Mucosa of rectum (tissue), 2 donors: ENCODE data around the gene NIT1.

ENCODE experiments used
- H3K27ac ChIP-seq, 2 donors: one replicate each; pipeline ENCODE4 v1.7.0; 2013; ENCODE audit warnings: inconsistent platforms in 2 of 2, low read depth in 2 of 2, low read length in 2 of 2
- H3K27me3 ChIP-seq, 2 donors: one replicate each; pipeline ENCODE4 v1.7.0; 2013; ENCODE audit warnings: low read length in 2 of 2; ENCODE audit not compliant: control insufficient read depth in 2 of 2, insufficient read depth in 2 of 2
- H3K36me3 ChIP-seq, 2 donors: one replicate each; pipeline ENCODE4 v1.7.0; 2013; ENCODE audit warnings: low read length in 2 of 2; ENCODE audit not compliant: control insufficient read depth in 2 of 2, insufficient read depth in 2 of 2
- H3K4me1 ChIP-seq, 2 donors: one replicate each; pipeline ENCODE4 v1.7.0; 2013; ENCODE audit warnings: low read length in 2 of 2, mild to moderate bottlenecking in 1 of 2; ENCODE audit not compliant: control insufficient read depth in 2 of 2, insufficient read depth in 2 of 2
- H3K4me3 ChIP-seq, 2 donors: one replicate each; pipeline ENCODE4 v1.7.0; 2013; ENCODE audit warnings: low read length in 2 of 2
- H3K9ac ChIP-seq, 2 donors: one replicate each; pipeline ENCODE4 v1.7.0; 2013; ENCODE audit warnings: low read length in 2 of 2, low read depth in 1 of 2, mild to moderate bottlenecking in 1 of 2
- H3K9me3 ChIP-seq, 2 donors: one replicate each; pipeline ENCODE4 v1.7.0; 2013; ENCODE audit warnings: low read length in 2 of 2; ENCODE audit not compliant: control insufficient read depth in 2 of 2
- donor health status: healthy.
- donor health status: Normal muscosa, but diverticular disease.

Gene NIT1

GRCh38 chr1:161162052-161162451 is 44.1 kb downstream of the NIT1 start:
- Histone ChIP-seq H3K36me3 (peaks cover 16 to 25% of the 10 kb centered on the region in 2 donors), H3K9ac (no peak overlapping the region)

GRCh38 chr1:161162806-161163205 is 44.9 kb downstream of the NIT1 start:
- peaks cover 33 to 36% of the 10 kb centered on the region in 2 donors for H3K4me1 ChIP-seq
- H3K9ac ChIP-seq = no peak overlapping the region
- no peaks in the 10 kb centered on the region for H3K27me3 ChIP-seq
- no peaks in the 10 kb centered on the region for H3K9me3 ChIP-seq
- no peak overlapping the region for H3K27ac ChIP-seq
- no peak overlapping the region for H3K4me3 ChIP-seq
- H3K36me3 ChIP-seq = peaks cover 13 to 17% of the 10 kb centered on the region in 2 donors

More at GRCh38 chr1:161162052-161162451, 44.1 kb downstream of the NIT1 start:
- no peak overlapping the region for H3K4me3 ChIP-seq
- H3K9me3 ChIP-seq = no peaks in the 10 kb centered on the region
- H3K27me3 ChIP-seq = no peaks in the 10 kb centered on the region
- no peak overlapping the region for H3K27ac ChIP-seq
- H3K4me1 ChIP-seq = peaks cover 30 to 33% of the 10 kb centered on the region in 2 donors

- H3K27ac ChIP-seq = no peak overlapping the region
- H3K9ac ChIP-seq = no peak overlapping the region
- no peaks in the 10 kb centered on the region for H3K9me3 ChIP-seq
- H3K4me3 ChIP-seq = no peak overlapping the region
- H3K36me3 ChIP-seq = peaks cover 12 to 13% of the 10 kb centered on the region in 2 donors
- H3K4me1 ChIP-seq = peaks cover 31 to 35% of the 10 kb centered on the region in 2 donors
- H3K27me3 ChIP-seq = no peaks in the 10 kb centered on the region
These were observed 45.9 kb downstream of the NIT1 start for GRCh38 chr1:161163793-161164192.

DNA sequence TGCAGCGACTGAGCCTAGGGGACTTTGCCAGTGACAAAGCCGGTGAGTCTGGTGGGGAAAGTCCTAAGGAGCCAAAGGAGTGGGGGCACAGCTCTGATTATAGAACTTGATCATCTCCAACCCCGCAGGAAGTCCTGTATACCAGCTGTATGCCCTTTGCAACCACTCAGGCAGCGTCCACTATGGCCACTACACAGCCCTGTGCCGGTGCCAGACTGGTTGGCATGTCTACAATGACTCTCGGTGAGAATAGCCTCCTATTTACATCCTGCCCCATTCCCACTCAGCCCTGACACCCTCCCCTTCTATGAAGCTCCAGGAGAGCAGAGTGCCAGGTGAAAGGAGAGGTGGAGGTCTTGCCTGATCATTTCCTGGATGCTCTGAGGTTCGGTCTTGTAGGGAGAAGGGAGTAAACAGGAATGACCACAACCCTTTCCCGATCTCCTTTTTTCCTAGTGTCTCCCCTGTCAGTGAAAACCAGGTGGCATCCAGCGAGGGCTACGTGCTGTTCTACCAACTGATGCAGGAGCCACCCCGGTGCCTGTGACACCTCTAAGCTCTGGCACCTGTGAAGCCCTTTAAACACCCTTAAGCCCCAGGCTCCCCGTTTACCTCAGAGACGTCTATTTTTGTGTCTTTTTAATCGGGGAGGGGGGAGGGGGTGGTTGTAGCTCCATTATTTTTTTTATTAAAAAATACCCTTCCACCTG is 47.2 kb downstream of the NIT1 start:
- Histone ChIP-seq H3K27ac (peak overlapping the region; percentile 89 to 93), H3K9ac (peak overlapping the region; percentile 78 to 83), H3K4me3 (peak overlapping the region; percentile 95 to 96), H3K9me3 (no peaks in the 10 kb centered on the region), H3K27me3 (no peaks in the 10 kb centered on the region), H3K4me1 (peaks cover 25 to 27% of the 10 kb centered on the region in 2 donors), H3K36me3 (peaks cover 12 to 13% of the 10 kb centered on the region in 2 donors)

DNA sequence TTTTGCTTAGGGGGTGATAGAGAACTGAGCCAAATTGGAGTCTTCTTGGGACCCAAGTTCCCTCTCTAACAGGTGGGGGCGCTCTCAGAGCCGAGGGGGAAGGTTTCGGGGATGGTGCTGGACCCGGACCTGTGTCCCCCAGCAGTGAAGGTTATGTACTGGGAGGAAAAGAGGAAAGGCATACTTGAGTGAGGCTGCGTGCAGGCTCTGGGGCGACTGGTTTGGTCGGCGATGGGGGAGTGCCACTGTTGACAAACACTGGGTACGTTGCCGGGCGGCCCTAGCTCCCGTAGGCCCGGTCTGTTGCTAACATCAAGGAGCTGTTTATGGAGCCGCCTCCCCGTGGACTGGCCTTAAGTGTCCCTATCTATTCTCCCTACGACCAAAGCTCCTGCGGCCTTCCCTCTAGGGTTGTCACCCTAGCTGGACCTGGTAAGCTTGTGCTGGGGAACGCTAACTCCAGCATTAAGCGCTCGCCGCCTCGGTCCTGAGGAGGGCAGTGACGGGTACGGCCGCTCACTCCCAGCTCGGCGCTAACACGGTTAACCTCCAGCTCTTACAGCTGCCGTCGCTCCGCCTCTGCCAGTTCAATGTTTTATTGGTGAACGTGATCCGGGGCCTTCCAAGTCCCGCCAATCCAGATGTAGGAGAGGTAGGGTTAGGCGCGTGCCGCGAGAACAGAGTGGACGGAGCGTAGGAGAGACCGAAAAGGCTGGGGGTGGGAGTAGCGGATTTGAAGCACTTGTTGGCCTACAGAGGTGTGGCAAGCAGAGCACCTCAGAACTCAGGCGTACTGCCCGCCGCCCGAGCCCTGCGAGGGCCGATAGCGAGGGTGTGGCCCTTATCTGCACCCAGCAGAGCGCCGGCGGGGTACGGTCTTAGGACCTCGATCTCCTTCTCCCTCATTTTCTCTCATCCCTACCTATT is 48.1 kb downstream of the NIT1 start, which contains the start of gene PPOX:
Gene PPOX, plus strand, starts transcription at position 685 of the 927 bp plus-strand sequence. CDS start 422 bp downstream, outside the sequence.
- no peaks in the 10 kb centered on the region for H3K9me3 ChIP-seq
- H3K4me1 ChIP-seq = peaks cover 18 to 22% of the 10 kb centered on the region in 2 donors
- H3K27ac ChIP-seq = peak within 1 kb of the TSS; percentile 89 to 93
- peak within 1 kb of the TSS; percentile 95 to 96 for H3K4me3 ChIP-seq
- H3K36me3 ChIP-seq = peaks cover 16 to 19% of the 10 kb centered on the region in 2 donors
- H3K27me3 ChIP-seq = no peaks in the 10 kb centered on the region
- peak within 1 kb of the TSS; percentile 78 to 83 for H3K9ac ChIP-seq

GRCh38 chr1:161166669-161167548 is 49.0 kb downstream of the NIT1 start:
- Histone ChIP-seq H3K9me3 (no peaks in the 10 kb centered on the region), H3K9ac (peak overlapping the region; percentile 77 to 78), H3K36me3 (peaks cover 20 to 25% of the 10 kb centered on the region in 2 donors), H3K27ac (peak overlapping the region; percentile 51 to 93), H3K4me3 (peak overlapping the region; percentile 95 to 96), H3K4me1 (peaks cover 14 to 20% of the 10 kb centered on the region in 2 donors), H3K27me3 (no peaks in the 10 kb centered on the region)

- peaks cover 24 to 32% of the 10 kb centered on the region in 2 donors for H3K36me3 ChIP-seq
These were observed 51.0 kb downstream of the NIT1 start for GRCh38 chr1:161168906-161169305.

More at GRCh38 chr1:161168906-161169305, 51.0 kb downstream of the NIT1 start:
- Histone ChIP-seq H3K27me3 (no peaks in the 10 kb centered on the region), H3K9me3 (no peaks in the 10 kb centered on the region), H3K4me1 (peaks cover 14 to 20% of the 10 kb centered on the region in 2 donors), H3K4me3 (no peak overlapping the region), H3K27ac (no peak overlapping the region), H3K9ac (no peak overlapping the region)
